Left renal cortex interstitium (tissue), 4 donors: ENCODE measurements around the gene RNF32. TPM values are rescaled to one million over a fixed set of nuclear protein-coding genes. Genes with fewer than 3 reads are reported as not detected.
"Not testable (repeated sequence)": the region's sequence is repeated elsewhere in the genome, so short reads cannot be mapped to it uniquely, and the experiment has no call there.

Experiments used
- DNase-seq, 4 donors: peaks; one replicate each; pipeline ENCODE4 v3.0.0-alpha.2; 2013; ENCODE audit warnings: low read depth in 4 of 4, low spot score in 2 of 4, missing footprints in 1 of 4
- polyA plus RNA-seq, 4 donors: library from polyadenylated mRNA; unstranded; fragments of 120-200 nt; gene quantifications; one replicate each; pipeline ENCODE4 v1.2.1, GENCODE V29; 2013; ENCODE audit not compliant: insufficient read length in 4 of 4

Gene RNF32
- polyA plus RNA-seq, 4 donors: 2.7 to 3.3 (median 3.0) TPM

DNA sequence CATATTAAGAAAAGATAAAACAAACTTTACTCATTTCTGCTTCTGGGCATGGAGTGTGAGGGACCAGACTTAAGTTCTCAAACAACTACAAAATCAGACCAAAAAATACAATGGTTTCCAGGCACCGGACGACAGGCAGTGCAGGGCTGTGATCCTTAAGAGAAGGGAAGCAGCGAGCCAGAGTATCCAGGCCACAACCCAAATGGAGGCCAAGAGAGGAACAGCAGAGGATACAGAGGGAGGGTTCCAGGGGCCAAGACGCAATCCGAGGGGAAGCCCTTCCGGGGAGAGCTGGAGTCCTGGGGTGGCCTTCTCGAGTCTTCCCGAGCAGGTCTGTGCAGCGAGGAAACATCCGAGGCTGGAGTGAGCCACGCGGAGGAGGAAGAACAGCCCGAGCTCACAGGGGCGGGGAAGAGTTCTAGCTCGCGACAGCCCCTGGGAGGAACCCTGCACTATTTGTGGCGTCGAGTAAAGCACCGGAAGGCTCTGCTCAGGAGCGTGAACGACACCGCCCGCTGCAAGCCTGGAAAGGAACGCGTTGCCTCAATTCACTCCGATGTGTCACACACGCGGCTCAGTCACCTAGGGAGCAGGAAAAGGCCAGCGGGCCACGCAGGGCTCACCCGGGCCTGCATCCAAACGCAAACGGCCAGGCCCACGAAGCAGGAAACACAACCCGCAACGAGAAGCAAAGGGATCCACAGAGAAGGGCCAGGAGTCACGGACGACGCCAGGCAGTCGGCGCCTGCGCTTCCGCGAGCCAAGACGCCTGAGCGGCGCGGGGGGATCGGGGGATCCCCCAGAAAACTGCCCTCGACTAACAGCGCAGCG, 933 bp upstream of the RNF32 start:
- no peak for DNase-seq

DNA sequence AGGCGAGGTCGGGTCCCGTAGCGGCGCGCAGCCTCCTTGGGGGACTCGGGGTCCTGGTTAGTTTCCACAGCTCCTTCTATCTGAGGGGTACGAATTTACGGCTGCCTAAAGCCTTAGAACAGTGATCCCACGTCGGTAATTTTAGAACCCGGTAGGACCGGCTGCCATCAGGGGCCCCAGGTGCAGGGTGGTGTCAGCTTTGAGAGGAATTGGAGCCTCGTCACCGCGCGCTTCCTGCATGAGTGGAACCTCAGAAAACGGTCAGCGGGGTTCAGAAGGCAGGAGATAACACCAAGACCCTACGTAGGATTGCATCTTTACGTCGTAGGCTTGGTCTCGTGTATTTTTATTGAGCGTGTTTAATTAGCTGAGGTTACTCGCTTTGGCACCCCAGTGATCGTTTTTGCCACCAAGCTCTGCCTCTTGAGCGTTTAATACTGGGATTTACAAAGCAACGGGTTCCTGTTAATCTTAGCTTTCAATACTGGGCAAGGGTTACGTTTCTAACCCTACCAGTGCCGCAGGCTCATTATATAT, 443 bp downstream of the RNF32 start:
- no peak for DNase-seq

DNA sequence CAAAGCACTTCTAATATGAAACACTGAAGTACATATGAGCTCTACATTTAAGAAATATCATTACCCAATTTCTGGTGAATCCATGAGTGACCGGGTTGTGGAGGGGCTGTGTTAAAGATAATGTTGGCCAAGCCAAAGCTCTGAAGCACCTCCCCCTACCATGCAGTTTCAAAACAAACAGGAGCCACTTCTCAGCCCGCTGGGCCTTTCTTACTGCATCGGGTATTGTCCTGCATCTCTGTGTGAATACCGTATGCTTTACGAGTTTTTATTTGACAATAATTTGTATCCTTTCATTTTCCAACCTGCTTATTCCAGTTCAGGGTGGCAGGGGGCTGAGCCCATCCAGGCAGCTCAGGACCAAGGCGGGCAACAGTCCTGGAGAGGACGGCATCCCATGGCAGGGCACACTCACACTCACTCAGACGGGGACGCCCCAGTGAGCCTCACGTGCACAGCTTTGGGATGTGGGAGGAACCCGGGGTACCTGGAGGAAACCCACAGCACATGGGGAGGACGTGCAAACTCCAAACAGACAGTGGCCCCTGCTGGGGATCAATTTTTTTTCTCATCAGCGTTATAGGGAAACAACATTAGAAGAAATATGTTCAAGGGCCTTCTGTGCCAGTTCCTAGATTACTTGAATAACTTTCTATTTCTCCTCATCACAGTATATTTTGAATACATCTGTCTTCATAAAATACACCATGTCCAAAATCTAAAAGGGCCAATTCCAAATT, 1.9 kb downstream of the RNF32 start:
- DNase-seq: no peak

DNA sequence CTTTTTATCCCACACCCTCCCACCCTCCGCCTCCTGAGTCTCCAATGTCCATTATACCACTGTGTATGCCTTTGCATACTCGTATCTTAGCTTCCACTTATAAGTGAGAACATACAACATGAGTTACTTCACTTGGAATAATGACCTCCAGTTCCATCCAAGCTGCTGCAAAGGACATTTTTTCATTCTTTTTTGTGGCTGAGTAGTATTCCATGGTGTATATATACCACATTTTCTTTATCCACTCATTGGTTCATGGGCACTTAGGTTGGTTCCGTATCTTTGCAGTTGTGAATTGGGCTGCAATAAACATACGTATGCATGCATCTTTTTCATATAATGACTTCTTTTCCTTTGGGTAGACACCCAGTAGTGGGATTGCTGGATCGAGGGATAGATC, 6.8 kb downstream of the RNF32 start:
- DNase-seq: not testable (repeated sequence)

DNA sequence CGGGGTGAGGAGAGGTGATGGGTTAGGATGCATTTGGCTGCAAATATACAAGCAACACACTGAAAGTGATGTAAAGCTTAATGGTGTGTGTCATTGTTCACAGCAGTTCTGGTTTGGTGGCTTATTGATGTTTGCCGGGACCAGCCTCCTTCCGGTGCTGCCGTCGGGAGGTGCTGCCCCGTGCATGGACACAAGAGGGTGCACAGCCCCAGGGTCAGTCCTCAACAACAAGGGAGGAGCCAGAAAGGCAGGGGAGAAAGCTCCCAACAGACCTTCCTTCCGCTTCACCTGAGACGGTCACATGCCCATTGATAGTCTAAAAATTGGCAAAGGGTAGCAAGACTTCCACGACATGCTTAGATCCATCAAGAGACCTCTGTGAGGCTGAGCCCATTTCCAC, 9.5 kb downstream of the RNF32 start:
- no peak for DNase-seq

DNA sequence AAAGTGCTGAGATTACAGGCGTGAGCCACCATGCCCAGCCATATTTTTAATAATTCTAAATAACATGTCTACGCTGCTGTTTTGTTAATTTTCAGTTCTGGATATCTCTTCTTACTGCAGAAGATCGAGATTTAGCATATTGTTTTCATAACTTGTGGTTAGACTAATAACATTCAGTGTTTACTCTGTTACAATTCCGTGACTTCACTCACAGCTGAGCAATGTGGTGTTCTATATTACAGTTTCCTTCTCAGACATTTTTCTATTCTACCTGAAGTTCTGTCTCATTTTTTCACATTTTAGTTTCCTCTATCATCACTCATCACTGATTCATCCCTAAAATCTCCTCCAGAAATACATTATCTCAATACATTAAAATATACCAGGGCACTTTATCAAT, 10.9 kb downstream of the RNF32 start:
- DNase-seq: no peak

DNA sequence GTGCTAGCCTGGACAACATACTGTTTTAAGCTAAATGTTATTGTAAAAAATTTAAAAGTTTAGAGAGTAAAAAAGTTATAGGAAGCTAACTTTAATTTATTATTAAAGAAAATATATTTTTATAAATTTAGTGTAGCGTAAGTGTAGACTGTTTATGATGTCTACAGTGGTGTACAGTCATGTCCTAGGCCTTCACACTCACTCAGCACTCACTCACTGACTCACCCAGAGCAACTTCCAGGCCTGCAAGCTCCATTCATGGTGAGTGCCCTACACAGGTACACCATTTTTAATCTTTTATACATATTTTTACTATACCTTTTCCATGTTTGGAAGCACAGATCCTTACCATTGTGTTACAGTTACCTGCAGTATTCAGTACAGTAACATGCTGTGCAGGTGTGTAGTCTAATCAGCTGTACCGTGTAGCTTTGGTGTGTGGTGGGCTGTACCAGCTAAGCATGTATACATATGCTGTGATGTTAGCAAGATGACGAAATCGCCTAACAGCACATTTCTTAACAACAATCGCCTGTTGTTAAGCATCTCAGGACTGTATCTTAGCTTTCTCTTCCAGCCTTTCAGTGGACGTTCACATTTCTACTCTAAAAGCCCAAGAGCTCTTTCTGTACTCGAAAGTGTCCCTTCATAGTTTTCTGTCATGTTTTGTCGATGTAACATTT, 12.5 kb downstream of the RNF32 start:
- DNase-seq: no peak

DNA sequence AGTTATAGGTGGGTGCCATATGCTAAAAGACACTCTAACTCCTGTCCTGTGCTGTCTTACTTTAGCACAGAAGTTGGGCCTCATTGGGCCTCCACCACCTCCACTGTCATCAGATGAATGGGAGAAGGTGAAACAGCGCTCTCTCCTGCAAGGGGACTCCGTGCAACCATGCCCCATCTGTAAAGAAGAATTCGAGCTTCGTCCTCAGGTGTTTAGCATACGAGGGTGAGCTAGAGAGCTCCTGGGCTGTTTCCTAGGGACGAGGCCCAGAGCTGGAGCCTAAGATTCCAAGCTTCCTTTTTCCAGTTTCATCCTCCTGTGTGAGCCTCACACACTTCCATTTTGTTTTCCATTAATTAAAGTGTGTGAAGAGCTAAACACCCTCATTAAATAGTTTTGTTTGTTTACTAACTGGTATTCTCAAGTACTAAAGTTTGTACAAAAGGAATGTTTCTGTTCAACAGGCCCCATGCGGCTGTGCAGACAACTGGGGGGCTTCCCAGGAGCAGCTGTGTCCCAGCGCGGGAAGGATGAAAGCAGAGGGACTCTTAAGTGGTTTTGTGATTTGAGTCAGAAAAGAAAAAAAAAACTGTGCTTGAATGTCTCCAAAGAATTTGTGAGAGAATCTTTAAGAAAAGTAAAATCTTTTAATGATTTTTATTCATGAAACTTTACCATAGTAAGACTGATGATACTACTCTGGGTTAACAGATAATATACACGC, 14.1 kb downstream of the RNF32 start:
- DNase-seq: no peak

DNA sequence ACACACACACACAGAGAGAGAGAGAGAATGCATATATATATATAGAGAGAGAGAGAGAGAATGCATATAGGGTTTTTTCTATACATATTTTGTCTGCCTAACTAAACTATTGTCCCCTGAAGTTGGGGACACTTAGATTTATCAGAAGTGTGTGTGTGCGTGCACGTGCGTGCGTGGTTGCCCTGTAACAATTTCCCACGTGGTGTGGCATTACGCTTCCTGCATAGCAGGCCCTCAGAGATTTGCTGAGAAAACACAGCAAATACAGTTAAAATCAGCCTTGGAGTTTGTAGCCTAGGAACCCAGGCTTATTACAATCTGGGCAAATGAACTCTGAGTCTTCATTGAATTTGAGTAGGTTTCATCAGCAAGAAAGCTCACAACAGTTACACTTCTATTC, 14.7 kb downstream of the RNF32 start:
- no peak for DNase-seq

DNA sequence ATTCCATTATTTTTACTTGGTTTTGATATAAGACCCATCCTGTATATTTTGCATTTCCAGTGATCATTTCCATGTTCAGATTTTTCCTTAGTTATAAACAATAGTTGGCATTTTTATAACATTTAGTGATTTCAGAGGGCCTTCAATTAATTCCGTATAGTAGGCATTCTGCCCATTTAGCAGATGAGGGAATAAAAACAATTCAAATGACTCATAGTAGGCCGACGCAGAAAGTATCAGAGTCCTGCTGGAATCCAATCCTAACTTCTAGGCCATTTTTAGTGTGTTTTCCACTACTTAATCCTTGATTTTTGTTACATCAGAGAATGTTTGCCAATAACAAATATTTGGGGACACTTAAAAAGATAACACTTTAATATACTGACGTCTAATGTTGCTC, 15.4 kb downstream of the RNF32 start:
- no peak for DNase-seq

DNA sequence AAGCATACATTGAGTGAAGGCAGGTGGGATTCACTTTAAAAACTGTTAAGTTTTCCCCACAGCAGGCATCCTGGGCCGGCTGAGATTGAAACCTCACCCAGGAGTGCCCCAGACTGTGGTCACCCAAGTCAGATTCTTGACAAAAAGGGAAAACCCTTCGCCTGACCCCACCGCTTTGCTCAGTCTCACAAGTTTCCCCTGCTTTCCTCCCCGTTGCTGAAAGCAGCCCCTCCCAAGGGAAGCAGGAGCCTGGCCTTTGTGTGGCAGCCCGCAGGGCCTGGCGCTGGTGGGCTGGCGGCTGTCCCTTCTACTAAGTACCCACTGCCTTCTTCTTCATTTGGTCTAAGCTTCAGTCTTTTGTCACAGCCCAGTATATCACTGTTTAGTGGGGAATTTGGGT, 16.0 kb downstream of the RNF32 start:
- DNase-seq: no peak

DNA sequence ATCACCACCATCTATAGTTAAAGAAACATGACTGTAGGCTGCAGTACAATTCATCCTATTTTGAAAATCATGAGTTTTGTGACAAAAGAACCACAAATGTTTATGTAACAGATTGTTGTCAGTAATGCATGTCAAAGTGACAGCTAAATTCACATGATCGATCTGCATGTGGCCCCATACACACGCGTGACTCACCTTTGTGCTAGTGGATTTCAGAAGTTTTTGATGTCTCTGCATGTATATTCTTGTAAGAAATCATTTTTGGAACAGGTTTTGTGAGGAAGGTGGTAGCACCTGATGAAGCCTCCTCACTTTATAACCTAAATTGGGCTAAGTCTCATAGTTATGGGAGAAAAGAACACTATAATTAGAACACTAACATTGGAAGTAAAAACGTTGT, 17.1 kb downstream of the RNF32 start:
- DNase-seq: no peak

DNA sequence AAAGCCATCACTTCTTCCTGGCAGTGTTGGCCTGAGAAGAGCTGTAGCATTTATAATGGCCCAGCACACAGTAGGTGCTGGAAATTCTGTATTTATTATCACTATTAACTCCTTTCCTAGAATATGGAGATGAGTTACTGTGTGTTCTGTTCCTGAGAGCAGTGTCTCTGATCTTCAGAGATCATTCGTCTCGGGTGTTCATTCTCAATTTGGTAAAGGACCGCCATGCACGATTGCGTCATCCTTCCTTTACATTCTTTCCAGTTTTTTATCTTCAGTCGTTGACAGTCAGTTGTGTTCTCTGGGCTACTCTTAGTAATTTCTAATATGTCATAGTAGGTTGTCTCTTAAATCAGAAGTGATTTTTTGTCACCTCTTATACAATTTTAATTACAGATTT, 18.6 kb downstream of the RNF32 start:
- DNase-seq: no peak

DNA sequence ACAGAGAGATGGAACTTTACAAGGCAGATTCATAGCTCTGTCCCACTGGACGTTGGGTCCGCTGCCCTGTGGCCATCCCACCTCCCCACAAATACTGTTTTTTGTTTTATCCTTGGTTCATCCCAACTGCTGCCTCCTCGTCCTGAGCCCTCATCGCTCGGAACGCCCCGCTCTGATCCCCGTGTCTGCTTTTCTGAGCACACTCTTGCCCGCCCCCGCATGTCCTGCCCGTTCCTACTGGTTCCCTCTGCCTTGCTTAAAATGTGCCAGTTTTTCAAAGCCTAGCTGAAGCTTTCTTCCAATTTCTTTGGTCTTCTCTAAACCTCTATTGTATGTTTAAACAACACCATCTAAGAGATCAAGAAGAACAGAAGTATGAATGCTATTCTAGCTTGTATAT, 19.4 kb downstream of the RNF32 start:
- no peak for DNase-seq

DNA sequence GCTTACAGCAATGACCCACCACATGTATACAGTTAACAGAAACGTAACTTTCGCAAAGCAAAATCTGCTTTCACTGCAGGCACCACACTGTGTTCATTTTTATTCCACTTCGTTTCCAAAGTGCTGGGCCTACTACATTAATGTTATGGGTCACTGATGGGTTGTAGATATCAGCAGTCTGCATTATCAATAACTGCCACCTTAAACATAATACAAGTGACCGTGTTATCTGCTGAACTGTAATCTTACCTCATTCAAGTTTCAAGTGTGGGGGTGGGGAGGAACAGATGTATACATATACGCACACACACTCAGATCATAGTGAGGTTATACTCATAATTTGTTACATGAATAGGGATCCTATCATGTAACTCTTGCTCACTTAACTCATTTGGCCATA, 21.1 kb downstream of the RNF32 start:
- no peak for DNase-seq

DNA sequence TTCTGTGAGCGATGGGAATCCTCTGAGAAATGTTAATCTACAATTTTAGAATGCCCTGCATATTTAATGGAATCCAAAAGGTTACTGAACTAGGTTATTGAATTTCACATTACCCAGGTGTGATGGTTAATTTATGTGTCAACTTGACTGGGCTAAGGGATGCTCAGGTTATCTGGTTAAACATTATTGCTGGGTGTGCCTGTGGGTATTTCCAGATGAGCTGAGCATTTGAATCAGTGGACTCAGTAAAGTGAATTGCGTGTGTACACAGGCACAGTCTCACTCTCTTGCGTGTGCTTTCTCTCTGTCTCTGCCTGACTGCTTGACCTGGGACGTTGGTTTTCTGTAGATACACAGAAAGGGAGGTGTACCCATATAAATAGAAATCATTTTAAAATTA, 21.7 kb downstream of the RNF32 start:
- no peak for DNase-seq

DNA sequence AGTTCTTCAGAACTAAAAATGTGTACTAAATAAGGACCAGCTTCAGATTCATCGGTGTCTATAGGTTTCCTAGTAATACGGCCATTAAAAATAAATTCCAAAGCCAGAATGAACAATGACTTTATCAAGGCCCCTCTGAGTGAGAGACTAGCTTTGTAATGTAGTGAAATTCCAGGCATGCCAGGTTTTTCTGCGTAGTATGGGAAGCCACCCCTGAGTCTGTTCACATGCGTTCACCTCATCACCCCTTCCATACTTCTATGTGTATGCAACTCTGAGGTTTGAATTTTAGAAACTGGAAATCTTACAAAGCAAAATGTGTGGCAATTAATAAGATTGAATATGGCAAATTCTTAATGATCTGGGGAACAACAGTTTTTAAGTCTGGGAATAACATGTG, 24.5 kb downstream of the RNF32 start:
- DNase-seq: no peak

DNA sequence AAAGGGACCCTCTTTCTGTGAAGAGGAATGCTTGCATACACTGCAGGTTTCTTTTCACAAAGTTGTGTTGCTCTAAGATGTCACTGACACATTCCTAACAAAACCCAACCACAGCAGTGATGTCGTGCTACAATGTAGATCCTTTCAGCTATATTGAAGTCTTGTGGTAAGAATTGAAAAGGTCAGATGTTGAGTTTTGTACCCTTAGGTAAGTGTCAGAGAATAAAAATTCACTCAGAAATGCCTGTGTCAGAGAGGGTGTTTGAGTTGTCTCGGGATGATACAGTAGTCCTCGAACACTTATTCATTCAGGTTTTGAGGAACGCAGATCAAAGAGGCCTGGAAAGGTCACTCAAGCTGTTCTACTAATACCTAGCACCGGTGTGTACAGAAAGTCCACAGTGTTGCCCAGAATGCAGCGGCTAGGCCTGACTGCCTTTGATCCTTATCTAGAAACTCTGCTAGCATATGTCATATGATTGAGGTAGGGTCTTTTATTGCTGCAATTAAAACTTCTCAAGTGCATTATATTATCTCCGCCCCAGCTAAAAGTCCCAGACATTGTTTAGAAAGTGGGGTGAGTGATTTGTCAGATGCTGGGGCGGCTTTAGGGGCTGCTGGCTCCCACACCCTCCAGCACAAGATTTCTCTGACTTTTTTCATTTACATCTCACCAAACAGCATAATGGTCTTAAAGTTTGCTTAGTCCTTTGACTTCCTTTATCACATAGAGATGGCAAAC, 26.0 kb downstream of the RNF32 start:
- no peak for DNase-seq

DNA sequence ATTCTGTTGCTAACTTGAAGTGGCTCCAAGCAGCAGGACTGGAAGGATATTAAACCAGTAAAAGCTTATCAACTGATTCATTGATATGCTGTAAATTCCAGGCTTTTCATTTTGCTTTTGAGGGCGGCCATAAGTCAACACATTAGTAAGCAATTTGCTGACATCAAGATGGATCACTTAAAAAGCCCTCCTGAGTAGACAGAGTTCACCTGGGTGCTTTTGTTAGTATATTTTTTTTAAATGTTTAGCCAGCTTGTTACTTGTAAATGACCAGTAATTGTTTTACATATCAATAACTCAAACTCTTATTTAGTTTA, 26.5 kb downstream of the RNF32 start:
- DNase-seq: no peak

DNA sequence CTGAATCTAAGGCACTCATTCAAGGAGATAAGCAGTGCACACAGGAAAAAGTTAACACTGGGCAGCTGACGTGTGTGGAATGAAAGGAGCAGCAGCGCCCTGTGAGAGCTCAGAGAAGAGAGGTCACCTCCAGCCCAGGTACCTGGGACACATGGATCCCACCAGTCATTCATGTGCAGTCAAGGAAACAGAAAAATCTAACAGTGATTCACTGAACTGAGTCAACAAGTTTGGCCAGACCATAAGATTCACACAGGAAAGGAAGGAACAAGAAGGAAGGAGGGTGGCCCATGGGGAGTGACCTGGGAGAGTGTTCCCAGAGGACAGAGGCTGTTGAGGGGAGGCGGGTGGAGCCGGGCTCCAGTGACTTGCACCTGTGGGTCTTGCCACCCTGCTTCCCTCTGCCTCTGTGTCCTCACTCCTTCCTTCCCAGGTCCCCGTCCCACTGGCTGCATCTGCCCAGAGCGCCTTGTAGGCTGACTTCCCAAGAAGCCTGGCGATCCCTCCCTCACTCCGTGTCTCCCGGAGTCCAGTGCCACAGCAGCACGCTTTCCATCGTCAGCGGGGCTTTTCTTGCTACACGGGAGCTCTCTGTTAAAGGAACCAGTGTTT, 27.7 kb downstream of the RNF32 start:
- DNase-seq: no peak
